Trophoblast cell (in vitro differentiated cells and primary cell): ENCODE data around the gene PCNX3.

Experiments used
- DNase-seq, 2 donors: peaks; one replicate each; pipeline ENCODE4 v3.0.0-alpha.2; 2016
- H2AFZ ChIP-seq: 2 replicates; pipeline ENCODE4 v1.6.1; 2013; ENCODE audit warnings: low read length, moderate library complexity, mild to moderate bottlenecking; ENCODE audit not compliant: insufficient read depth, poor library complexity
- H2AK5ac ChIP-seq: 2 replicates; pipeline ENCODE4 v1.6.1; 2013; ENCODE audit warnings: mild to moderate bottlenecking, low read length
- H2BK120ac ChIP-seq: 2 replicates; pipeline ENCODE4 v1.6.1; 2013; ENCODE audit warnings: low read length, mild to moderate bottlenecking, moderate library complexity; ENCODE audit not compliant: insufficient read depth, poor library complexity
- H2BK12ac ChIP-seq: 2 replicates; pipeline ENCODE4 v1.6.1; 2013; ENCODE audit warnings: mild to moderate bottlenecking, low read length, moderate library complexity
- H2BK5ac ChIP-seq: 2 replicates; pipeline ENCODE4 v1.6.1; 2013; ENCODE audit warnings: low read length, low read depth, moderate library complexity, mild to moderate bottlenecking; ENCODE audit not compliant: poor library complexity
- H3K14ac ChIP-seq: 2 replicates; pipeline ENCODE4 v1.6.1; 2013; ENCODE audit warnings: mild to moderate bottlenecking, low read length
- H3K18ac ChIP-seq: 2 replicates; pipeline ENCODE4 v1.6.1; 2013; ENCODE audit warnings: mild to moderate bottlenecking, low read length
- H3K23ac ChIP-seq: 2 replicates; pipeline ENCODE4 v1.6.1; 2013; ENCODE audit warnings: low read length
- H3K27ac ChIP-seq: 2 replicates; pipeline ENCODE4 v1.5.1; 2013; ENCODE audit warnings: low read depth, mild to moderate bottlenecking, inconsistent platforms, low read length, moderate library complexity
- H3K27me3 ChIP-seq: 2 replicates; pipeline ENCODE4 v1.6.1; 2013; ENCODE audit warnings: inconsistent platforms, mild to moderate bottlenecking, low read length, moderate library complexity; ENCODE audit not compliant: insufficient read depth
- H3K36me3 ChIP-seq, 2 experiments: 1 replicate in 1 of 2; 2 replicates in 1 of 2; pipeline ENCODE4 v1.6.1; 2013; ENCODE audit warnings: low read length in 2 of 2, mild to moderate bottlenecking in 2 of 2, moderate library complexity in 1 of 2; ENCODE audit not compliant: insufficient read depth in 2 of 2, control insufficient read depth in 1 of 2
- H3K4ac ChIP-seq: 2 replicates; pipeline ENCODE4 v1.6.1; 2013; ENCODE audit warnings: low read depth, mild to moderate bottlenecking, low read length, moderate library complexity
- H3K4me1 ChIP-seq, 2 experiments: 1 replicate in 1 of 2; 2 replicates in 1 of 2; pipeline ENCODE4 v1.6.1; 2013; ENCODE audit warnings: low read length in 2 of 2, mild to moderate bottlenecking in 2 of 2, moderate library complexity in 1 of 2; ENCODE audit not compliant: insufficient read depth in 2 of 2, control insufficient read depth in 1 of 2
- H3K4me2 ChIP-seq: 2 replicates; pipeline ENCODE4 v1.6.1; 2013; ENCODE audit warnings: inconsistent platforms, mild to moderate bottlenecking, low read length, moderate library complexity
- H3K4me3 ChIP-seq: 2 replicates; pipeline ENCODE4 v1.5.1; 2013; ENCODE audit warnings: mild to moderate bottlenecking, low read depth, low read length, inconsistent platforms
- H3K79me1 ChIP-seq: one replicate; pipeline ENCODE4 v1.6.1; 2013; ENCODE audit warnings: low read length
- H3K79me2 ChIP-seq: 2 replicates; pipeline ENCODE4 v1.6.1; 2013; ENCODE audit warnings: low read length, mild to moderate bottlenecking; ENCODE audit not compliant: control insufficient read depth, insufficient read depth, poor library complexity
- H3K9ac ChIP-seq: 2 replicates; pipeline ENCODE4 v1.6.1; 2013; ENCODE audit warnings: mild to moderate bottlenecking, low read length
- H3K9me3 ChIP-seq: 2 replicates; pipeline ENCODE4 v1.6.1; 2013; ENCODE audit warnings: low read depth, mild to moderate bottlenecking, control low read depth, inconsistent platforms, low read length; ENCODE audit not compliant: insufficient read depth
- H4K12ac ChIP-seq: 2 replicates; pipeline ENCODE4 v1.6.1; 2013; ENCODE audit warnings: low read depth, mild to moderate bottlenecking, low read length, moderate library complexity
- H4K8ac ChIP-seq: 2 replicates; pipeline ENCODE4 v1.6.1; 2013; ENCODE audit warnings: low read depth, mild to moderate bottlenecking, low read length, moderate library complexity
- H4K91ac ChIP-seq: one replicate; pipeline ENCODE4 v1.6.1; 2013; ENCODE audit warnings: low read depth, mild to moderate bottlenecking, low read length, moderate library complexity
- WGBS: extraction: QIAGEN DNeasy Blood & Tissue Kit; methylation state at CpG from one replicate; pipeline ENCODE4 v1.1.7; 2013; ENCODE audit warnings: missing lambda C conversion rate; ENCODE audit not compliant: insufficient read length, insufficient coverage; ENCODE audit errors: extremely low coverage; 5-methylcytosine and 5-hydroxymethylcytosine counted together

Gene PCNX3

GRCh38 chr11:65574109-65574810 is 41.3 kb upstream of the PCNX3 start:
- H3K14ac ChIP-seq, result peak overlapping the region; percentile 70
- H3K4ac ChIP-seq, result peak overlapping the region; percentile 1
- H3K4me2 ChIP-seq, result peak overlapping the region; percentile 87
- no peak overlapping the region for H2BK12ac ChIP-seq
- no peak overlapping the region for H2AK5ac ChIP-seq
- no peak overlapping the region for H3K9ac ChIP-seq
- H3K27ac ChIP-seq, result peak overlapping the region; percentile 67
- H3K18ac ChIP-seq, result peak overlapping the region; percentile 46
- H3K9me3 ChIP-seq, result no peaks in the 10 kb centered on the region
- no peak overlapping the region for H3K23ac ChIP-seq
- peak overlapping the region; percentile 78 for H4K8ac ChIP-seq
- H3K79me2 ChIP-seq, result peaks cover 19% of the 10 kb centered on the region
- no peaks in the 10 kb centered on the region for H3K27me3 ChIP-seq
- H3K4me3 ChIP-seq, result no peak overlapping the region
- peak; percentile 85 to 86 for DNase-seq
- no peak overlapping the region for H2BK120ac ChIP-seq
- no peak overlapping the region for H4K12ac ChIP-seq
- H3K79me1 ChIP-seq, result peaks cover 26% of the 10 kb centered on the region
- WGBS, result no CpG with 5 or more reads among the region's 67 CpGs
- peaks cover 8 to 14% of the 10 kb centered on the region in 2 experiments for H3K36me3 ChIP-seq
- peak overlapping the region; percentile 39 for H4K91ac ChIP-seq
- peaks cover 38 to 39% of the 10 kb centered on the region in 2 experiments for H3K4me1 ChIP-seq
- no peak overlapping the region for H2AFZ ChIP-seq
- peak overlapping the region; percentile 27 for H2BK5ac ChIP-seq

- H2AK5ac ChIP-seq, result peak overlapping the region; percentile 71
- no CpG with 5 or more reads among the region's 28 CpGs for WGBS
- peak overlapping the region; percentile 8 for H2BK12ac ChIP-seq
- peak overlapping the region; percentile 67 for H3K27ac ChIP-seq
- peaks cover 37% of the 10 kb centered on the region in 2 experiments for H3K4me1 ChIP-seq
- peak overlapping the region; percentile 46 for H3K18ac ChIP-seq
- peak overlapping the region; percentile 81 for H4K12ac ChIP-seq
- peak overlapping the region; percentile 27 for H2BK5ac ChIP-seq
- H3K23ac ChIP-seq, result no peak overlapping the region
- peak overlapping the region; percentile 63 for H3K4me3 ChIP-seq
- peak in 1 of 2 donors; percentile 61 for DNase-seq
- peak overlapping the region; percentile 68 for H3K4me2 ChIP-seq
- peaks cover 14% of the 10 kb centered on the region for H3K79me2 ChIP-seq
- H3K14ac ChIP-seq, result peak overlapping the region; percentile 70
- no peaks in the 10 kb centered on the region for H3K27me3 ChIP-seq
- no peak overlapping the region for H3K9ac ChIP-seq
- H4K8ac ChIP-seq, result peak overlapping the region; percentile 67
- peak overlapping the region; percentile 39 for H4K91ac ChIP-seq
- peaks cover 20% of the 10 kb centered on the region for H3K79me1 ChIP-seq
- no peak overlapping the region for H2AFZ ChIP-seq
- H3K36me3 ChIP-seq, result peaks cover 15 to 17% of the 10 kb centered on the region in 2 experiments
- no peak overlapping the region for H2BK120ac ChIP-seq
- H3K4ac ChIP-seq, result no peak overlapping the region
- no peaks in the 10 kb centered on the region for H3K9me3 ChIP-seq
These were observed 40.6 kb upstream of the PCNX3 start for GRCh38 chr11:65574811-65575567.

- Histone ChIP-seq H3K4me1 (peaks cover 37 to 40% of the 10 kb centered on the region in 2 experiments), H2BK5ac (peak within 1 kb of the TSS; percentile 2), H2BK12ac (peak within 1 kb of the TSS; percentile 44), H3K27me3 (no peaks in the 10 kb centered on the region), H3K23ac (no peak within 1 kb of the TSS), H2BK120ac (peak within 1 kb of the TSS; percentile 58), H2AK5ac (peak within 1 kb of the TSS; percentile 71), H3K36me3 (peaks cover 21 to 24% of the 10 kb centered on the region in 2 experiments), H3K18ac (peak within 1 kb of the TSS; percentile 78), H3K27ac (no peak within 1 kb of the TSS), H3K14ac (peak within 1 kb of the TSS; percentile 90), H3K79me2 (peaks cover 10% of the 10 kb centered on the region), H3K4me2 (peak within 1 kb of the TSS; percentile 71), H4K8ac (peak within 1 kb of the TSS; percentile 79), H3K4ac (peak within 1 kb of the TSS; percentile 71), H3K9ac (peak within 1 kb of the TSS; percentile 14), H4K91ac (peak within 1 kb of the TSS; percentile 77), H3K4me3 (peak within 1 kb of the TSS; percentile 72), H3K79me1 (peaks cover 16% of the 10 kb centered on the region), H4K12ac (peak within 1 kb of the TSS; percentile 91), H3K9me3 (no peaks in the 10 kb centered on the region), H2AFZ (peak within 1 kb of the TSS; percentile 56)
- no CpG with 5 or more reads among the region's 69 CpGs for WGBS
- peak in 1 of 2 donors; percentile 53 for DNase-seq
These were observed 39.9 kb upstream of the PCNX3 start, which contains the start of gene EHBP1L1 for GRCh38 chr11:65575568-65576231. Gene EHBP1L1 (plus strand): TSS chr11:65576053. CDS start chr11:65576303, 250 bp downstream.

- H3K4ac ChIP-seq, result peak overlapping the region; percentile 71
- H2BK120ac ChIP-seq, result peak overlapping the region; percentile 39
- no peak overlapping the region for H3K23ac ChIP-seq
- no peak overlapping the region for H3K9ac ChIP-seq
- H4K91ac ChIP-seq, result peak overlapping the region; percentile 77
- peak overlapping the region; percentile 8 for H2BK12ac ChIP-seq
- peak overlapping the region; percentile 72 for H3K4me3 ChIP-seq
- no peaks in the 10 kb centered on the region for H3K9me3 ChIP-seq
- peaks cover 32 to 34% of the 10 kb centered on the region in 2 experiments for H3K4me1 ChIP-seq
- no peak overlapping the region for H2BK5ac ChIP-seq
- peak overlapping the region; percentile 61 for H2AK5ac ChIP-seq
- no CpG with 5 or more reads among the region's 26 CpGs for WGBS
- peak overlapping the region; percentile 91 for H4K12ac ChIP-seq
- H3K27ac ChIP-seq, result no peak overlapping the region
- H3K79me1 ChIP-seq, result peaks cover 16% of the 10 kb centered on the region
- peak overlapping the region; percentile 78 for H3K18ac ChIP-seq
- H3K14ac ChIP-seq, result peak overlapping the region; percentile 90
- H4K8ac ChIP-seq, result peak overlapping the region; percentile 79
- peak overlapping the region; percentile 56 for H2AFZ ChIP-seq
- DNase-seq, result no peak
- peaks cover 23% of the 10 kb centered on the region in 2 experiments for H3K36me3 ChIP-seq
- no peaks in the 10 kb centered on the region for H3K27me3 ChIP-seq
- H3K4me2 ChIP-seq, result peak overlapping the region; percentile 71
- peaks cover 10% of the 10 kb centered on the region for H3K79me2 ChIP-seq
These were observed 39.2 kb upstream of the PCNX3 start for GRCh38 chr11:65576232-65576866.
